Transverse colon (tissue), 4 donors: ENCODE results near the gene SLX4IP. TPM values are rescaled to one million over a fixed set of nuclear protein-coding genes. Genes with fewer than 3 reads are reported as not detected.

Experiments used
- DNase-seq: peaks from one replicate; pipeline ENCODE4 v3.0.0-alpha.2; 2019
- H3K27ac ChIP-seq, 4 donors: fragments of 200-600 bp; sonication (generic); 2 replicates each; pipeline ENCODE4 v1.5.1; 2016 to 2018; ENCODE audit warnings: inconsistent platforms in 4 of 4
- H3K27me3 ChIP-seq: fragments of 200-600 bp; sonication (generic); 2 replicates; pipeline ENCODE4 v1.5.1; 2017; ENCODE audit warnings: inconsistent platforms
- H3K36me3 ChIP-seq, 4 donors: fragments of 200-600 bp; sonication (generic); 2 replicates each; pipeline ENCODE4 v1.5.1; 2017 to 2019; ENCODE audit warnings: inconsistent platforms in 4 of 4
- H3K4me1 ChIP-seq, 4 donors: fragments of 200-600 bp; sonication (generic); 2 replicates each; pipeline ENCODE4 v1.5.1; 2017 to 2020; ENCODE audit warnings: inconsistent platforms in 4 of 4
- H3K4me3 ChIP-seq, 4 donors: fragments of 200-600 bp; sonication (generic); 1 replicate in 1 of 4; 2 replicates in 3 of 4; pipeline versions ENCODE4 v1.5.1 to v1.6.1; 2017 to 2019; ENCODE audit warnings: inconsistent platforms in 4 of 4
- H3K9me3 ChIP-seq, 2 donors: fragments of 200-600 bp; sonication (generic); 2 replicates each; pipeline ENCODE4 v1.5.1; 2017 to 2019; ENCODE audit warnings: inconsistent platforms in 2 of 2
- CTCF ChIP-seq, 5 experiments: fragments of 200-600 bp in 3 of 5; fragments of 450-650 bp in 2 of 5; sonication (generic) in 3 of 5; IDR thresholded peaks; 1 replicate in 2 of 5; 2 replicates in 3 of 5; pipeline ENCODE4 v1.5.1; 2016 to 2017; ENCODE audit warnings: antibody characterized with exemption in 5 of 5, inconsistent platforms in 3 of 5, mild to moderate bottlenecking in 2 of 5, moderate library complexity in 1 of 5
- EP300 ChIP-seq: sonication (generic); formaldehyde crosslinking; IDR thresholded peaks from one replicate; pipeline ENCODE4 v1.6.1; 2017; ENCODE audit warnings: antibody characterized with exemption, low read depth
- POLR2A ChIP-seq: fragments of 450-650 bp; IDR thresholded peaks from one replicate; pipeline ENCODE4 v1.6.1; 2016; ENCODE audit warnings: antibody characterized with exemption, mild to moderate bottlenecking, moderate library complexity
- POLR2AphosphoS5 ChIP-seq, 3 donors: sonication (generic); formaldehyde crosslinking; IDR thresholded peaks; one replicate each; pipeline ENCODE4 v1.6.1; 2016; ENCODE audit warnings: antibody characterized with exemption in 3 of 3
- WGBS, 2 donors: methylation state at CpG; one replicate each; pipeline ENCODE4 v1.1.5; 2018; ENCODE audit warnings: low coverage in 1 of 2; 5-methylcytosine and 5-hydroxymethylcytosine counted together
- in situ Hi-C, 4 donors: fragments of 200-750 bp; cut with MboI; loops; one replicate each; pipeline versions ENCODE4 v1.15.0 to v1.15.1; 2017; ENCODE audit warnings: low sequenced_read_pairs in 3 of 4, low pct_ligation_motif_present in 1 of 4, low pct_unique_long_range_greater_than_20kb in 1 of 4
- intact Hi-C: fragments of 100-400 bp; cut with DNase I; formaldehyde crosslinking; loops from one replicate; pipeline ENCODE4 v1.15.1; 2023; ENCODE audit warnings: low total_unique reads
- total RNA-seq, 4 donors: library from RNA; depleted of rRNA; stranded (reverse); fragments of >200 nt; gene quantifications; one replicate each; pipeline ENCODE4 v1.1.0, GENCODE V29; 2016

Gene SLX4IP
- total RNA-seq, 4 donors from 2014 or later: 5.4 to 8.4 (median 7.5) TPM

- H3K36me3 ChIP-seq: no peaks in the 10 kb centered on the region
- TF ChIP-seq POLR2AphosphoS5 (IDR thresholded peaks at IDR 0.05): no peak
- intact Hi-C loops: loop anchor here (10.0 kb wide), 1 partner anchor 1078 kb away; no protein-coding TSS in a partner anchor
- no peak for DNase-seq
- in situ Hi-C loops: loop anchor here in 3 of 4 donors (25.0 kb wide), 3 partner anchors 195 to 1070 kb away; partner anchors contain the start of gene JAG1 (in 1 of the 3)
- H3K27ac ChIP-seq: peak overlapping the region in 3 of 4 donors; percentile 24 to 45 (median 44)
- no peak overlapping the region for H3K4me3 ChIP-seq
- H3K9me3 ChIP-seq: no peaks in the 10 kb centered on the region
- peaks cover 6 to 43% (median 13%) of the 10 kb centered on the region in 4 donors for H3K4me1 ChIP-seq
- no peaks in the 10 kb centered on the region for H3K27me3 ChIP-seq
- 80 to 89% methylated on average over 3 of the region's 3 CpGs for WGBS, 2 donors
Measured at GRCh38 chr20:10466855-10467254, 31.8 kb downstream of the SLX4IP start.

GRCh38 chr20:10467681-10468339 is 32.7 kb downstream of the SLX4IP start:
- Histone ChIP-seq H3K4me1 (peaks cover 6 to 42% (median 13%) of the 10 kb centered on the region in 4 donors), H3K36me3 (no peaks in the 10 kb centered on the region), H3K27ac (peak overlapping the region; percentile 29 to 52 (median 44)), H3K4me3 (no peak overlapping the region), H3K9me3 (no peaks in the 10 kb centered on the region), H3K27me3 (no peaks in the 10 kb centered on the region)
- TF ChIP-seq EP300 (no peak), CTCF (IDR thresholded peaks at IDR 0.05) (no peak), POLR2AphosphoS5 (IDR thresholded peaks at IDR 0.05) (no peak), POLR2A (no peak)
- 48 to 53% methylated on average over 3 of the region's 3 CpGs for WGBS, 2 donors
- intact Hi-C loops: loop anchor here (10.0 kb wide), 1 partner anchor 1077 kb away; no protein-coding TSS in a partner anchor
- DNase-seq: no peak
- in situ Hi-C loops: loop anchor here in 3 of 4 donors (25.0 kb wide), 3 partner anchors 194 to 1069 kb away; partner anchors contain the start of gene JAG1 (in 1 of the 3)

- no peaks in the 10 kb centered on the region for H3K27me3 ChIP-seq
- in situ Hi-C loops: loop anchor here in 3 of 4 donors (25.0 kb wide), 3 partner anchors 194 to 1069 kb away; partner anchors contain the start of gene JAG1 (in 1 of the 3)
- H3K4me1 ChIP-seq: peaks cover 6 to 42% (median 13%) of the 10 kb centered on the region in 4 donors
- WGBS, 2 donors: 20 to 28% methylated on average over 2 of the region's 2 CpGs
- H3K36me3 ChIP-seq: no peaks in the 10 kb centered on the region
- intact Hi-C loops: loop anchor here (10.0 kb wide), 1 partner anchor 1076 kb away; no protein-coding TSS in a partner anchor
- TF ChIP-seq EP300 (no peak), POLR2A (no peak), POLR2AphosphoS5 (IDR thresholded peaks at IDR 0.05) (no peak), CTCF (IDR thresholded peaks at IDR 0.05) (no peak)
- no peak for DNase-seq
- no peaks in the 10 kb centered on the region for H3K9me3 ChIP-seq
- H3K27ac ChIP-seq: peak overlapping the region in 3 of 4 donors; percentile 29 to 52 (median 45)
- H3K4me3 ChIP-seq: no peak overlapping the region
Measured at GRCh38 chr20:10468340-10468845, 33.3 kb downstream of the SLX4IP start.

- Histone ChIP-seq H3K27ac (no peak overlapping the region), H3K4me3 (no peak overlapping the region), H3K36me3 (no peaks in the 10 kb centered on the region), H3K4me1 (peaks cover 6 to 42% (median 13%) of the 10 kb centered on the region in 4 donors), H3K27me3 (no peaks in the 10 kb centered on the region), H3K9me3 (no peaks in the 10 kb centered on the region)
- in situ Hi-C loops (loop anchor here in 3 of 4 donors (25.0 kb wide), 3 partner anchors 193 to 1068 kb away; partner anchors contain the start of gene JAG1 (in 1 of the 3)), intact Hi-C loops (loop anchor here (10.0 kb wide), 1 partner anchor 1076 kb away; no protein-coding TSS in a partner anchor)
- WGBS, 2 donors: 88% methylated on average over 2 of the region's 2 CpGs; no CpG with 5 or more reads in 1 of the 2 donors
- DNase-seq: no peak
- TF ChIP-seq EP300: no peak
- no peak for TF ChIP-seq POLR2A
- no peak for TF ChIP-seq CTCF (IDR thresholded peaks at IDR 0.05)
- TF ChIP-seq POLR2AphosphoS5 (IDR thresholded peaks at IDR 0.05): no peak
Measured at GRCh38 chr20:10469056-10469455, 34.0 kb downstream of the SLX4IP start.
